HepG2 (cell line): ENCODE measurements around the gene TCN2. TPM values are rescaled to one million over a fixed set of nuclear protein-coding genes. Genes with fewer than 3 reads are reported as not detected.

Experiments
- FOXO1 ChIP-seq: sonication (generic); formaldehyde crosslinking; IDR thresholded peaks from 2 replicates; pipeline ENCODE4 v1.4.0; 2020; ENCODE audit warnings: missing genetic modification reagents
- SALL2 ChIP-seq: sonication (generic); formaldehyde crosslinking; IDR thresholded peaks from 2 replicates; pipeline ENCODE4 v1.8.1; 2023; ENCODE audit warnings: mild to moderate bottlenecking, missing genetic modification reagents, inconsistent platforms
- SCMH1 ChIP-seq: sonication (generic); formaldehyde crosslinking; IDR thresholded peaks from 2 replicates; pipeline ENCODE4 v1.9.0; 2021; ENCODE audit warnings: missing genetic modification reagents, mild to moderate bottlenecking, borderline replicate concordance
- STAG1 ChIP-seq: sonication (generic); formaldehyde crosslinking; IDR thresholded peaks from 2 replicates; pipeline ENCODE4 v1.4.0; 2020; ENCODE audit warnings: missing genetic modification reagents
- polyA plus RNA-seq, 8 experiments: library from polyadenylated mRNA; depleted of rRNA in 3 of 8; stranded (reverse) in 7 of 8; unstranded in 1 of 8; fragments of >200 nt; fragmentation: Illumina TruSeq in 4 of 8; extraction: Trizol in 4 of 8; gene quantifications; 2 replicates each; pipeline versions ENCODE4 v1.2.1 to v1.2.3, GENCODE V29; 2011 to 2016; ENCODE audit warnings: low read depth in 4 of 8, missing spikeins in 1 of 8, mixed read lengths in 1 of 8; ENCODE audit not compliant: insufficient read depth in 1 of 8
- total RNA-seq, 5 experiments: library from RNA; depleted of rRNA; stranded (reverse); fragments of >200 nt; fragmentation: Illumina TruSeq; extraction: Trizol; gene quantifications; 2 replicates each; pipeline ENCODE4 v1.2.3, GENCODE V29; 2016; ENCODE audit warnings: low read depth in 1 of 5
- TF ChIP-seq, protein P1 (sequence below): IDR thresholded peaks from 2 replicates; pipeline ENCODE4 v1.4.0; 2020; ENCODE audit warnings: mild to moderate bottlenecking, missing genetic modification reagents
- TF ChIP-seq, protein P2 (sequence below): sonication (generic); formaldehyde crosslinking; conservative IDR thresholded peaks from 2 replicates; pipeline ENCODE4 v1.4.0; 2020; ENCODE audit warnings: missing genetic modification reagents

TCN2 gene
- total and polyA plus RNA-seq, 2 of the 13 experiments (the other 11 are each of a cell fraction or from before 2014, with no cell fraction given), result 0.29 to 0.31 TPM

DNA sequence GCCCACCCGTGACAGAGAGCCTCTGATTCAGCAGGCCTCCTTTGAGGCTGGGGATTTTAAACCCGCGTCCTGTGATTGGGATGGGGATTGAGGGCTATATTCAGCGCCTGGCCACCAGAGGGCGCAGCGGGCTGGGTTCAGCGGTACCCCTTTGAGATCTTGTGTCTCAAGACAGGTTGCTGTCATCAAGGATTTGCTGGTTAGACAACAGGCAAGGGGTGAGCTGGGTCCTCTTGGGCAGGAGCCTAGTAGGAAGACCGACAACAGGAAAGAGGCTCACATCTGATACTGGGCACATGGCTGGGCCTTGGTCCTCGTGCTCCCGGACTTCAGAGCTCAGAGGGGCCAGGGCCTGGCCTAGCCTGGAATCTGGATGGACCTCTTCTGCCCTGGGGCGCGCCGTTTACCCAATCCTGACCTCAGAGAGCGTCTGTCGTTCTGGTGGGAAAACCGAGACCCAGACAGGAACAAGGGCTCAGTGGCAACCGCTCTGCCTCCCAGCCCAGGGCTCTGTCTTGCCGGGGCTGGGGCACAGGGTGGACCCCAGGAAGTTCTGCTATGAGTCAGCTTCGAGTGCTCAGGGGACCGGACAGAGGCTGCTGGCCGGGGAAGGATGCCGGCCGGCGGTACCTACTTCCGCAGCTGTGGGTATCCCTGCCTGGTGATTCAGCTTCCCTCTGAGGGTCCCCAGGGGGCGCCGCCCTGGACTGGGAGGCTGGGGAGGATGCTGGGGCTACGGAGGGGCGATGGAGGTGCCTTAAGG is 27.7 kb downstream of the TCN2 start (continued):
- TF ChIP-seq, protein P1, sequence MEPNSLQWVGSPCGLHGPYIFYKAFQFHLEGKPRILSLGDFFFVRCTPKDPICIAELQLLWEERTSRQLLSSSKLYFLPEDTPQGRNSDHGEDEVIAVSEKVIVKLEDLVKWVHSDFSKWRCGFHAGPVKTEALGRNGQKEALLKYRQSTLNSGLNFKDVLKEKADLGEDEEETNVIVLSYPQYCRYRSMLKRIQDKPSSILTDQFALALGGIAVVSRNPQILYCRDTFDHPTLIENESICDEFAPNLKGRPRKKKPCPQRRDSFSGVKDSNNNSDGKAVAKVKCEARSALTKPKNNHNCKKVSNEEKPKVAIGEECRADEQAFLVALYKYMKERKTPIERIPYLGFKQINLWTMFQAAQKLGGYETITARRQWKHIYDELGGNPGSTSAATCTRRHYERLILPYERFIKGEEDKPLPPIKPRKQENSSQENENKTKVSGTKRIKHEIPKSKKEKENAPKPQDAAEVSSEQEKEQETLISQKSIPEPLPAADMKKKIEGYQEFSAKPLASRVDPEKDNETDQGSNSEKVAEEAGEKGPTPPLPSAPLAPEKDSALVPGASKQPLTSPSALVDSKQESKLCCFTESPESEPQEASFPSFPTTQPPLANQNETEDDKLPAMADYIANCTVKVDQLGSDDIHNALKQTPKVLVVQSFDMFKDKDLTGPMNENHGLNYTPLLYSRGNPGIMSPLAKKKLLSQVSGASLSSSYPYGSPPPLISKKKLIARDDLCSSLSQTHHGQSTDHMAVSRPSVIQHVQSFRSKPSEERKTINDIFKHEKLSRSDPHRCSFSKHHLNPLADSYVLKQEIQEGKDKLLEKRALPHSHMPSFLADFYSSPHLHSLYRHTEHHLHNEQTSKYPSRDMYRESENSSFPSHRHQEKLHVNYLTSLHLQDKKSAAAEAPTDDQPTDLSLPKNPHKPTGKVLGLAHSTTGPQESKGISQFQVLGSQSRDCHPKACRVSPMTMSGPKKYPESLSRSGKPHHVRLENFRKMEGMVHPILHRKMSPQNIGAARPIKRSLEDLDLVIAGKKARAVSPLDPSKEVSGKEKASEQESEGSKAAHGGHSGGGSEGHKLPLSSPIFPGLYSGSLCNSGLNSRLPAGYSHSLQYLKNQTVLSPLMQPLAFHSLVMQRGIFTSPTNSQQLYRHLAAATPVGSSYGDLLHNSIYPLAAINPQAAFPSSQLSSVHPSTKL (CRISPR knock-in tag), result 0 out of 2 replicates have a peak, but pooled peaks have one; percentile 30
- no peak for TF ChIP-seq SALL2 (CRISPR knock-in tag)
- TF ChIP-seq, protein P2, sequence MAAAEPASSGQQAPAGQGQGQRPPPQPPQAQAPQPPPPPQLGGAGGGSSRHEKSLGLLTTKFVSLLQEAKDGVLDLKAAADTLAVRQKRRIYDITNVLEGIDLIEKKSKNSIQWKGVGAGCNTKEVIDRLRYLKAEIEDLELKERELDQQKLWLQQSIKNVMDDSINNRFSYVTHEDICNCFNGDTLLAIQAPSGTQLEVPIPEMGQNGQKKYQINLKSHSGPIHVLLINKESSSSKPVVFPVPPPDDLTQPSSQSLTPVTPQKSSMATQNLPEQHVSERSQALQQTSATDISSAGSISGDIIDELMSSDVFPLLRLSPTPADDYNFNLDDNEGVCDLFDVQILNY (CRISPR knock-in tag), result no peak
- TF ChIP-seq SCMH1, result no peak
- TF ChIP-seq FOXO1 (CRISPR knock-in tag), result no peak
- peak; percentile 86 for TF ChIP-seq STAG1 (CRISPR knock-in tag)
